NK-92 treated with Interleukin-12 subunit alpha and Interleukin-12 subunit beta, amount 100 ng/mL, for 24 hours (cell line): ENCODE results near the gene IL17D.
"Not testable (repeated sequence)": the region's sequence is repeated elsewhere in the genome, so short reads cannot be mapped to it uniquely, and the experiment has no call there.

Source experiments
- DNase-seq: peaks from one replicate; lab custom pipeline; 2025; lab: John Stamatoyannopoulos, UW

IL17D gene

GRCh38 chr13:20719783-20720182 lies 16.3 kb downstream of the IL17D start:
- DNase-seq, result no peak

- no peak for DNase-seq
Measured at GRCh38 chr13:20720499-20720898, 17.0 kb downstream of the IL17D start.

- no peak for DNase-seq
Measured at GRCh38 chr13:20721058-20721453, 17.6 kb downstream of the IL17D start.

GRCh38 chr13:20721454-20722357 lies 18.2 kb downstream of the IL17D start:
- no peak for DNase-seq

GRCh38 chr13:20727856-20728255 lies 24.4 kb downstream of the IL17D start:
- no peak for DNase-seq

- no peak for DNase-seq
Measured at GRCh38 chr13:20728579-20729311, 25.2 kb downstream of the IL17D start.

GRCh38 chr13:20729633-20730585 lies 26.4 kb downstream of the IL17D start:
- DNase-seq, result no peak

- no peak for DNase-seq
Measured at GRCh38 chr13:20738616-20739015, 35.1 kb downstream of the IL17D start.

GRCh38 chr13:20740021-20740420 lies 36.5 kb downstream of the IL17D start:
- DNase-seq, result no peak

- not testable (repeated sequence) for DNase-seq
Measured at GRCh38 chr13:20743830-20744404, 40.4 kb downstream of the IL17D start.

- DNase-seq, result no peak
Measured at GRCh38 chr13:20749377-20749776, 45.9 kb downstream of the IL17D start.

- no peak for DNase-seq
Measured at GRCh38 chr13:20754009-20754408, 50.5 kb downstream of the IL17D start.

- DNase-seq, result no peak
Measured at GRCh38 chr13:20760872-20761271, 57.4 kb downstream of the IL17D start.

GRCh38 chr13:20767309-20767943 lies 63.9 kb downstream of the IL17D start:
- no peak for DNase-seq

- DNase-seq, result no peak
Measured at GRCh38 chr13:20769091-20769490, 65.6 kb downstream of the IL17D start.

- DNase-seq, result no peak
Measured at GRCh38 chr13:20769834-20770233, 66.3 kb downstream of the IL17D start.
